GM18517 (cell line): Measurements from ENCODE around the gene THG1L.

Experiments used
- ATAC-seq: cut with Tn5 transposase; IDR thresholded peaks from one replicate; pipeline ENCODE4 v1.9.1; 2021; ENCODE audit warnings: mild to moderate bottlenecking, moderate library complexity; ENCODE audit not compliant: unreplicated experiment

The THG1L gene

DNA sequence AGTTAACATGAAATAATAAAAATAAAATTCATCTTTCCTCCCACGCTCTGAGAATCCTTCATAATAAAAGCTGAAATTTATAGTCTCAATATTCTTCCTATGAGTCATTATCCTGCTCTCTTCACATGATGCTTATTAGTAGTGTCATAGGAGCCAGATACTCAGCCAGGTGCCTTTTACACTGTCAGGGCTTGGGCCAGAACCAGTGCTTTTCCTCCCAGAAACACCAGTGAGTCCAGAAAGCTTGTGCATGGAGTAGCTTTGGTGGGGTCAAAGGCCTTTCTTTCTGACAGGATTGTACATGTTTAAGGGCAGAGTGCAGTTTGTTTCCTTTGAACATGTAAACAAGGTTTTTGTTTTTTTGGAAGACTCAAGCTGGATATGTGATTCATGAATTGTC is 19.1 kb downstream of the THG1L start:
- ATAC-seq = no peak

DNA sequence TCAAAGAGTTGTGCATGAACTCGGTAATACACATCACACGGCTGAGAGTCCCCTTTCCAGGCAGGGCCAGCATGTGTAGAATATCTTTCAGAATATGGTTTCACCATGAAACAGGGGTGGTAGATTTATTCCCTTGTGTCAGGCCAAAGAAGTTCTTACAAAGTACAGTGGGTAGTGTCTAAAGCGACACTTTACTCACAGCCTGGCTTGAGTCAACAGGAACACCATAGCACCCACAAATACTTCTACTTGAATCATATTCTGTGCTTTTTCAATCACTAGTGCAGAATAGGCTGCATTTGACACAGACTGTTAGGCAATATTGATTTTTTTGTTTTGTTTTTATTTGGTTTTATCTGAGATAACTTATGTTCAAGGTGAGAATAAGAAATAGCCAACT is 24.9 kb downstream of the THG1L start:
- no peak for ATAC-seq

DNA sequence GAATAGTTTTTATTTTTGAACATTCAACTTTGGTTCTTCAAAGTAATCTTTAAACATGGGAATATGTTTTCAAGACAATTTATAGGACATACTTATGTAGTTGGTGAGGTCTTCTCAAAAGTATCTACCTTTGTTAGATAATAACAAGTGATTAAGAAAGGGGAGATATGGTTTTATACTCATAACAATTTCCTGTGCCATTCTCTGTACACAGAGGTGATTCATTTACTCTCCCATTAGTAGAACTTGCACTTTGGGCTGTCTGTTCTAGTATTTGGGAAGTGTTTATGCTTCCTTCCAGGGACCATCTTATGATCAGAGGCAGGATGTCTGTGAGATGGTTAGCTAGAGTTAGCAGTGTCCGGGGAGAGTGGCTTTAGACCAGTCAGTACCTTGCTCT is 27.5 kb downstream of the THG1L start:
- ATAC-seq = no peak

DNA sequence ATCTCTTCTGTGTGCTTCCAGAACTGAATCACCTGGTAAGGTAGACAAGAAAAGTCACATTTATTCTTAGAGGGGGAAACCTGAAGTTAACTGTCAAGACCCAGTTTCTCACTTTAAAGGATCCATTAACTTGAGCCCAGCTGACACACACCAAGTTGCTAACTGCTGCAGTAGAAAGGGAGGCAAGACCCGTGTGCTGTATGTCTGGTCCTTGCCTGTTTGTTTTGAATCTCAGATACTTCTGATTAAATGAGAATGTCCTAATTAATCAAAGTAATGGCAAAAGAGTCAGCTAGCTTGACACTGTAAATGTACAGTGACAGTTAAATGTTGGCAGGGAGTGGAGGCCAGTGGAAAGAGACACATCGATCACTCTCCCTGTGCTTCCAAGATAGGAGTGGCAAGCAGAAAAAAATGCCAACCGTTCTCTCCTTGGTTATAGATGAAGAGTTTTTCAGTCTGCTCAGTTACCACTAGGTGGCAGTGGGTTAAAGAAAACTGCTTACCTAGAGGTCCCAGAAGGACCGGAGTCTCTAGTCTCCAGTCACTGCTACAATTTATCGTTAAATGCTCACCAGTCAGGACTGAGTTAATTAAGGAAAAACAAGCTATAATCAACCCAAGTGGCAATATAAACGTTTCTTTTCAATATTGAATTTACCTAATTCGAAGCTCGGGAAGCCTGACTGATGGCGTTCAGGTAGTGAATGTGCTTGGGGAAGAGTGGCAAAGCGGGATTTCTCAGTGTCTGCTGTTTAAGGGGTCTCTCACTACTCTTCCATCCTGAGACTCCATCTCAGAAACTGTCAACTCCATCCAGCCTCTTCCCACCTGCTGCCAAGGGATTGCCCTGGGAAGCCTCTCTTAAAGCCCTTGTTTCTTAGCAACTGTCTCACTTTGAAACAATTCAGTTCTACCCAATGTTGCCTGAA is 30.7 kb downstream of the THG1L start:
- peak; percentile 65 for ATAC-seq

DNA sequence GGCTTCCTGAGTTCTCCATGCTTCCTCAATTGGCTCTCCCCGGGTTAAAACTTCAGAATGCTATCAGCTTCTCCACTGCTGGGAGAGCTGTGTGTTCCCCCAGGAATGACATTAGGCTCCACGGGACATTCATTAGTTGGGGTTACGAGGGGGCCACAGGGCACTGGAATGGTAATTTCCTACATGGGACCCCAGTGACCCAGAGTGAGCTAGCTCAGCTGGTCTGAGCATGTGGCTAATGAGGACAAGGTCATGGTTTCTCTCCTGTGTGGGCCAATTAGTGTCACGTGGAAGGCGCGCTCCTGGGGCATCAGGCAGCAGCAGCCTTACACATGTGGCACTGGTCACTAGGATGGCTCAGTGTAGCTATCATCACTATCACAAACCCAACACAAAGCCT is 33.3 kb downstream of the THG1L start:
- ATAC-seq = no peak

DNA sequence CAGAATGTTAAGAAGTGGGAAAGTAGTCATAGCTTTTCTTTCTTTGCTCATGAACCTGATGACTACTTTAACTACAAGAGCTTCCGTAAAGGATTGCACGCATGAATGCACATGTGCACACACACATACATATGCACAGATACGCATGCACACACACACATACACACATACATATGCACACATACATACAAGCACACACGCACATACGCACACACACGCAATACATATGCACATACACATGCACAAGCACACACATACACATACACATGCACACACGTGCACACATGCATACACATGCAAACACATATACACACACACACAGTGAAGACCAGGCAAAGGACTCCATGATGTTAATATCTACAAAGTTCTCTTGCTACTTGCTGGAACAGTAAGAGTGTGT is 35.2 kb downstream of the THG1L start:
- no peak for ATAC-seq

DNA sequence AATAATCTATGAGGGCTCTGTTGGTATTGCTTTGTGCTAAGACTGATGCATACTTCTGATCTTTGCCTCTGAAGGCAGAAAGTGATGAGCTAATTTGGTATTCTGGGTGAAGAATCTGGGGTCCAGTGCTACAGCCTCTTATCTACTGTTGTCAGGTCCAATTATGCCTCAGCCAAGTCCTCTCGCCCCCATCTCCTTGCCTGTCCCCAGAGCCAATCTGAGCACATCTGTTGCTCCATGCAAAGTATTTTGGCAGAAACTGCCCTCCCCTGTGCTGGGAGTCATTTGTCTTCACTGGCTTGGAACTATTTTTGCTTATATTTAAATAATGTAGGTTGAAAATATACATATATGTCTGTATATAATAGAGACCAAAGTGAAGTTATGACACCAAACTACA is 35.7 kb downstream of the THG1L start:
- ATAC-seq = no peak

DNA sequence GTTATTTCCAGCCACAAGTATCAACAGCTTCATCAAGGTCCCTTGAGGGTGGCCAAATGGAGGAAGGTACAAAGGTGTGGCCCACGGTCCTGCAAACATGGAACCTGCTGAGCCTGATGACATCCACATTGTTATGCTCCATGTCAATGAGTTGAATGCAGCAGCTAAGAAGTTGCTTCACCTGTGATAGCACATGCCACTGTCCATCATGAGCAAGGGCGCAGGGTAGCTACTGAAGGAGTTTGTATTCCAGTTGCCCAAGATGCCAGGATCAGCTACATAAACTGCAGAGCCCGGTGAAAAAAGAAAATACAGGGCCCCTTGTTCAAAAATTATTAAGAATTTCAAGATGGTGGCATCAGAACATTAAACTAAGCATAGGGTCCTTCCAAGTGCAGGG is 36.5 kb downstream of the THG1L start:
- ATAC-seq = no peak

DNA sequence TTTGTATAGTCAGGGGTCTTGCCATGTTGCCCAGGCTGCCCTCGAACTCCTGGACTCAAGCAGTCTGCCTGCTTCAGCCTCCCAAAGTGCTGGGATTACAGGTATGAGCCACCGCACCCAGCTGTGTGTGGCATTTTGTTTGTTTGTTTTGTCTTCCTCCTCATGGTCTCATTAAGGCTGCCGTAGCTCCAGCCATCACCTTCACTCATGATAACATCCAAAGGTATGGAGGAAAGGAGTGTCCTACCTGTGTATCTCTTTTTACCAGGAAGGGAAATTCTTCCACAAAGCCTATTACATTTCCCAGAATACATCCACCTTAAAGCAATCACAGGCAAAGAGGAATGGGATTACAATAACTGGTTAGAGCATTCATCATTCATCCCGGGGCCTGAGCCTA is 39.4 kb downstream of the THG1L start:
- ATAC-seq = no peak

DNA sequence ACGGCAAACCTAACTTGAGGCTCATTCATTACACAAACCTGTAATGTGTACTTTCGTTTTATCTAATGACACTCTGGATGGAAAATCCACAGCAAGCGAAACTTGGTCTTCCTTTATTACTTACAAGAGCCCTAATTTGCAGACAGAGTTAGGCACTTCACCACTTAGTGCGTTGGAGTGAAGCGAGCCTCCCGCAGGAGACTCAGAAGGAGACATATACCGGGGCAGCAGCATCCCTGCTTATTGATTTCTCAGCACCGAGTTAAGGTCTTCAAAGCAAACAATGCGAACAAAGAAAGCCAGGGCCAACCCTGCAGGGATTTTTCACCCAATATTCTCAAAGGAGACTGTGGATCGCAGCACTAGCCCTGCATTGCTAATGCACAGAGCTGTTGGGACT is 40.9 kb downstream of the THG1L start:
- no peak for ATAC-seq

DNA sequence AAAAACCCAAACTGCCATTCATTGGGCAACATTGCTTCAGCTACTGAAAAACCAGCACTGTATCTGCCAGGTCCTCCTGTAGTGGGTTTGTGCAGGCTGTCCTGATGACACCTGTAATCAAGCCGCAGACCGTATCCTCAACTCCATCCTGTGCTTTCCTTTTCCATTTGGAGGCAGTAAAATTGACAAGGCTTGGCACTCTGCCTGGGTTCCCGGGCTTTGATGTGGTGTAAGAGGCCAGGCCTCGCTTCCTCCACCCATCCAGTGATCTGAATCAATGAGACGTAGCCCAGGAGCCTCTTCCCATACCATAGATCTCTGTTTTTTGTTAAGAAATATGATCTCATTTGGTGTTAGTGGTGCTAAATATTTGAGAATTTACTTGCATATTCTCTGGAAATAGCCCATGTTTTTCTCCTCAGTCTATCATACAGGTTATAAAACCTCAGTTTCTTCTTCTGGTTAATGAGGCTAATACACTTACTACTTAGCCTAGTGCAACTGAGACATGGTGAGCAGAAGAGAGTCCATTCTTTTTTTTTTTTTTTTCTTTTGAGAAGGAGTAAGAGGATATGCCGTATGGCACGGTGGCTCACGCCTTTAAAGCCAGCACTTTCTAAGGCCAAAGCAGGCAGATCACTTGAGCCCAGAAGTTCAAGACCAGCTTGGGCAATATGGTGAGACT is 47.0 kb downstream of the THG1L start:
- ATAC-seq = no peak

DNA sequence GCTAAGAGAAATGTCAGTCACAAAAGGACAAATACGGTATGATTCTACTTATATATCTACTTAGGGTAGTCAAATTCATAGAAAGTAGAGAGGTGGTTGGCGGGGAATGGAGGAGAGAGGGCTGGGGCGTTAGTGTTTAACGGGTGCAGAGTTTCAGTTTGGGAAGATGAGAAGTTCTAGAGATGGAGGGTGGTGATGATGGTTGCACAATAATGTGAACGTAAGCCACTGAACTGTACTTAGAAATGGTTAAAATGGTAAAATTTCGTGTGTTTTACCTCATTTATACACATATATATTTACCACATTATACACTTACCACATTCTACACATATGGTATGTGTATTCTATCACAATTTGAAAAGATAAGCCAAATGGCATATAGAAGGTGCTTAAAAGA is 48.0 kb downstream of the THG1L start:
- no peak for ATAC-seq

DNA sequence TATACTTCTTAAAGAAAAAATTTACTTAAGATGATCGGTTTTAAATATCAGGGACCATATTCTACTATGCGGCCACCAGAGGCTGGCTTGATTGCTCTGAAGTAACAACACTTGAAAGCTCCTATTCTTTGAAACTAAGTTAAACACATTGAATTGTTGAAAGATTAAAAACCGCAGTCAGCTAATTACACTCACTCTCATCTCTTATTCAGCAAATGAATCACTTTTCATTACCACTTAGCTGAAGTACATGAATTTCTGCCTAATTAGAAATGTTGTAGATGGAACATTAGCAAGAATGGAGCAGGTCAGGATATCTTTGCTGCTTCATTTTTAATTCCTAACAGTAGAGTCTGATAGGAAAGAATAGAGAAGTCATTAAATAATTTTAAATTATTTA is 54.6 kb downstream of the THG1L start:
- ATAC-seq = no peak
